ENCODE data around the gene PDSS2. TPM values are rescaled to one million over a fixed set of nuclear protein-coding genes. Genes with fewer than 3 reads are reported as not detected.

PDSS2 gene
- total RNA-seq, 1 experiment from 2014 or later: 12.1 TPM

- Histone ChIP-seq H3K56ac (ENCODE audit: insufficient read length, low read depth, low read length) (no peak overlapping the region), H2BK12ac (ENCODE audit: insufficient read length, low read depth, low read length) (no peak overlapping the region), H2BK20ac (ENCODE audit: low read depth, low read length, poor library complexity, severe bottlenecking) (no peak overlapping the region), H3K18ac (ENCODE audit: insufficient read length, low read depth, low read length) (no peak overlapping the region), H3K4ac (ENCODE audit: low read depth, low read length) (no peak overlapping the region), H3K9ac (ENCODE audit: extremely low read depth, insufficient read length, low read length) (no peak overlapping the region), H3K14ac (ENCODE audit: insufficient read depth, low read length) (no peak overlapping the region), H2BK15ac (ENCODE audit: low read depth, low read length) (no peak overlapping the region), H4K5ac (ENCODE audit: insufficient read length, low read depth, low read length) (no peak overlapping the region), H2BK5ac (ENCODE audit: insufficient read length, low read length) (no peak overlapping the region), H2AK5ac (ENCODE audit: insufficient read length, low read length) (no peak overlapping the region), H3K23ac (ENCODE audit: insufficient read length, low read depth, low read length) (no peak overlapping the region), H3K79me2 (ENCODE audit: insufficient read depth, low read length) (no peaks in the 10 kb centered on the region), H4K91ac (ENCODE audit: insufficient read length, low read depth, low read length) (no peak overlapping the region), H3K27ac (ENCODE audit: insufficient read length, low read depth, low read length) (no peak overlapping the region), H3K23me2 (ENCODE audit: insufficient read length, low read depth, low read length, poor library complexity, severe bottlenecking) (no peaks in the 10 kb centered on the region), H3K4me2 (ENCODE audit: insufficient read depth, insufficient read length, low read length) (no peak overlapping the region), H3T11ph (ENCODE audit: low read length) (no peak overlapping the region), H3K79me1 (ENCODE audit: insufficient read depth, low read depth, low read length, poor library complexity, severe bottlenecking) (no peaks in the 10 kb centered on the region), H3K4me1 (ENCODE audit: insufficient read depth, low read length) (0 out of 2 replicates have a peak, but pooled peaks cover 2% of the 10 kb centered on the region), H3K9me3 (ENCODE audit: control insufficient read depth, low read depth, low read length) (no peaks in the 10 kb centered on the region), H4K8ac (replicated peaks; ENCODE audit: insufficient read length, low read depth, low read length) (no peak overlapping the region), H2AFZ (ENCODE audit: low read length) (no peak overlapping the region), H4K20me1 (ENCODE audit: control insufficient read depth, insufficient read depth, insufficient read length) (no peaks in the 10 kb centered on the region), H3K27me3 (ENCODE audit: insufficient read depth, low read length) (no peaks in the 10 kb centered on the region), H2BK120ac (ENCODE audit: low read depth, low read length, poor library complexity, severe bottlenecking) (no peak overlapping the region)
- Mint-ChIP-seq H3K27ac (no peak overlapping the region), H3K9me3 (no peaks in the 10 kb centered on the region; a peak in 1 of 5 replicates), H3K4me1 (no peaks in the 10 kb centered on the region; a peak in 1 of 4 replicates), H3K36me3 (ENCODE audit: insufficient read depth in 1 of 3, low read depth in 3 of 3) (peaks cover 0 to 3% (median 0%) of the 10 kb centered on the region in 3 experiments; a peak in 3 of 7 replicates), H3K27me3 (ENCODE audit: low read depth) (no peaks in the 10 kb centered on the region), H3K4me3 (no peak overlapping the region)
- WGBS (ENCODE audit: extremely low coverage, insufficient read length, low lambda C conversion rate): no CpG with 5 or more reads among the region's 3 CpGs
- no peak for DNase-seq
- TF ChIP-seq CTCF (conservative IDR thresholded peaks at IDR 0.05): no peak
Observed at GRCh38 chr6:107328081-107328480, 131.3 kb downstream of the PDSS2 start.
